Neural crest cell (in vitro differentiated cells): Measurements from ENCODE around the gene MAP3K20. TPM values are rescaled to one million over a fixed set of nuclear protein-coding genes. Genes with fewer than 3 reads are reported as not detected.

ENCODE experiments used
- DNase-seq: peaks from one replicate; pipeline ENCODE4 v3.0.0; 2021; ENCODE audit warnings: low read depth, mixed read lengths, low spot score
- H3K27ac Mint-ChIP-seq: one replicate; pipeline ENCODE4 v1.8.0; 2021; ENCODE audit warnings: mild to moderate bottlenecking, mixed read lengths; ENCODE audit not compliant: unreplicated experiment
- H3K27me3 Mint-ChIP-seq: 2 replicates; pipeline ENCODE4 v1.8.0; 2021; ENCODE audit warnings: low read depth, mild to moderate bottlenecking, mixed read lengths
- H3K36me3 Mint-ChIP-seq: 2 replicates; pipeline ENCODE4 v1.8.0; 2021; ENCODE audit warnings: low read depth, mild to moderate bottlenecking, mixed read lengths
- H3K4me1 Mint-ChIP-seq: 2 replicates; pipeline ENCODE4 v1.8.0; 2021; ENCODE audit warnings: mixed read lengths
- H3K4me3 Mint-ChIP-seq: one replicate; pipeline ENCODE4 v1.8.0; 2021; ENCODE audit warnings: mild to moderate bottlenecking, mixed read lengths
- H3K9me3 Mint-ChIP-seq: 2 replicates; pipeline ENCODE4 v1.8.0; 2021; ENCODE audit warnings: mixed read lengths
- total RNA-seq: library from RNA; stranded (reverse); gene quantifications from 2 replicates; pipeline ENCODE4 v1.2.1, GENCODE V29; 2021
- TF ChIP-seq, protein P1 (sequence below): fragments of 200-600 bp; sonication (generic); conservative IDR thresholded peaks from 2 replicates; pipeline ENCODE4 v1.5.0; 2021; ENCODE audit warnings: antibody characterized with exemption, mild to moderate bottlenecking

Gene MAP3K20
- total RNA-seq, 1 donor from 2014 or later, result 27.6 TPM

DNA sequence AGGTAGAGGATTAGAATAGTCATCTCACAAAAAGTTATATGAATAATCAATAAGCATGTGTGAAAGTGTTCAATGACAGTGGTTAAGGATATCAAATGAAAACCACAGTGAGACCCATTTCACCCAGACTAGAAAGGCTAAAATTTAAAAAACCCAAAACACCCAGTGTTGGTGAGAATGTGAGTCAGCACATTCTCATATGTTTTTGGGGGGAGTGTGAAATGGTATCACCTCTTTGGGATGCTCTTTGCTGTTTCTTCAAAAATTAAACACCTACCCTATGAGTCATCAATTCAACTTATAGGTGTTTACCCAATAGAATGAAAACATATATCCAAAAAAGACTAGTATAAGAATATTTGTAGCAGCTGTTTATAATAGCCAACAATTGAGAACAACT, 69.8 kb downstream of the MAP3K20 start:
- Mint-ChIP-seq H3K27me3 (no peaks in the 10 kb centered on the region), H3K36me3 (peaks cover 17% of the 10 kb centered on the region), H3K9me3 (peaks cover 8% of the 10 kb centered on the region), H3K4me3 (no peak overlapping the region), H3K27ac (no peak overlapping the region), H3K4me1 (no peaks in the 10 kb centered on the region)
- no peak for DNase-seq
- TF ChIP-seq, protein P1, sequence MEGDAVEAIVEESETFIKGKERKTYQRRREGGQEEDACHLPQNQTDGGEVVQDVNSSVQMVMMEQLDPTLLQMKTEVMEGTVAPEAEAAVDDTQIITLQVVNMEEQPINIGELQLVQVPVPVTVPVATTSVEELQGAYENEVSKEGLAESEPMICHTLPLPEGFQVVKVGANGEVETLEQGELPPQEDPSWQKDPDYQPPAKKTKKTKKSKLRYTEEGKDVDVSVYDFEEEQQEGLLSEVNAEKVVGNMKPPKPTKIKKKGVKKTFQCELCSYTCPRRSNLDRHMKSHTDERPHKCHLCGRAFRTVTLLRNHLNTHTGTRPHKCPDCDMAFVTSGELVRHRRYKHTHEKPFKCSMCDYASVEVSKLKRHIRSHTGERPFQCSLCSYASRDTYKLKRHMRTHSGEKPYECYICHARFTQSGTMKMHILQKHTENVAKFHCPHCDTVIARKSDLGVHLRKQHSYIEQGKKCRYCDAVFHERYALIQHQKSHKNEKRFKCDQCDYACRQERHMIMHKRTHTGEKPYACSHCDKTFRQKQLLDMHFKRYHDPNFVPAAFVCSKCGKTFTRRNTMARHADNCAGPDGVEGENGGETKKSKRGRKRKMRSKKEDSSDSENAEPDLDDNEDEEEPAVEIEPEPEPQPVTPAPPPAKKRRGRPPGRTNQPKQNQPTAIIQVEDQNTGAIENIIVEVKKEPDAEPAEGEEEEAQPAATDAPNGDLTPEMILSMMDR, result no peak

DNA sequence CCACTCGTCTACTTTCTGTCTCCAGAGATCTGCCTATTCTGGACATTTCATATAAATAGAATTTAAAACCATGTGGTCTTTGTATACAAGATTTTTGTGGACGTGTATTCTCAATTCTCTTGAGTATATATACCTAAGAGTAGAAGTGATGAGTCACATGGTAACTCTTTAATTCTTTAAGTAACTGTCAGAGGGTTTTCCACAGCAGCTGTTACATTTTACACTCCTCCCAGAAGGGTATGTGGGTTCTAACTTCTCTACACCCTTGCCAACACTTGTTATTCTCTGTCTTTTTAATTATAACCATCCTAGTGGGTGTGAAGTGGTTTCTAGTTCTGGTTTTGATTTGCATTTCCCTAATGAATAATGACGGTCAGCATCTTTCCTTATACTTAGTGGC, 70.9 kb downstream of the MAP3K20 start:
- no peaks in the 10 kb centered on the region for H3K4me1 Mint-ChIP-seq
- H3K4me3 Mint-ChIP-seq, result no peak overlapping the region
- TF ChIP-seq, protein P1, result no peak
- H3K9me3 Mint-ChIP-seq, result peaks cover 6% of the 10 kb centered on the region
- no peaks in the 10 kb centered on the region for H3K27me3 Mint-ChIP-seq
- no peak for DNase-seq
- no peak overlapping the region for H3K27ac Mint-ChIP-seq
- H3K36me3 Mint-ChIP-seq, result peaks cover 8% of the 10 kb centered on the region

DNA sequence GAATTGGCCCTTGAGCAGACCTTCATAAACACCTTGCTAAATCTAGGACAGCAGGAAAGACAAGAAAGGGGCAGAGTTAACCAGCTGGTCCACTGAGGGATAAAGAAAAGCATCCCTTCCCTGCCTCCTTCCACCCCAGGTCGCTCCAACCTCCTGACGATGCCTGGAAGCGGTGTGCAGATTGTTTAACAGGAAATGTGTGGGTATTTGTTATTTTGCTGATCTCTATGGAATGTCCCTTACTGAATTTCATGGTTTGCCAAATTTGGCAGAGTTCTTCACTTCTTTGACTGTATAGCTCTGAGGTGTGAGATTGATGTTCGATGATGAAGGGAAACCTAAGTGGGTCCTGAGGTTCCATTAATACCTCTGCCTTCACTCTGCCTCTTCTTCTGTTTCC, 72.9 kb downstream of the MAP3K20 start:
- TF ChIP-seq, protein P1, result no peak
- no peaks in the 10 kb centered on the region for H3K36me3 Mint-ChIP-seq
- no peak for DNase-seq
- H3K27me3 Mint-ChIP-seq, result no peaks in the 10 kb centered on the region
- no peaks in the 10 kb centered on the region for H3K4me1 Mint-ChIP-seq
- H3K4me3 Mint-ChIP-seq, result no peak overlapping the region
- no peaks in the 10 kb centered on the region for H3K9me3 Mint-ChIP-seq
- no peak overlapping the region for H3K27ac Mint-ChIP-seq

DNA sequence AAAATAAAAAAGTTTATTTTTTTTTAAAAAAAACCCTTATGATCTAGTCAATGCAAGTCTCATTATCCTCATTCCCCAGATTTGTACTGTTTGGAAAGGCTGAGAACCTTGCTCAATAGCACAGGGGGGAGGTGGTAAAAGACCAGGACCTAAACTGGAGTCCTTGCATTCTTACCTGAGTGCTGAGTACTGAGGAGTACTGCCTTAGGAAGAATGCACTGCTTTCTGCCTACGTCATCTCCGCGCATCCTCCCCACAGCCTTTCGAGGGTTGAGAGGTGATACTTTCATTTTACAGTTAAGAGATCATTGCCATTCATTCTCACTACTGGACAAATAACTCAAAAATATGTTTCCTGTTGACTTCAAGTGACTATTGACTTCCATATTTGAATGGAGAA, 73.8 kb downstream of the MAP3K20 start:
- no peak overlapping the region for H3K4me3 Mint-ChIP-seq
- no peaks in the 10 kb centered on the region for H3K4me1 Mint-ChIP-seq
- H3K36me3 Mint-ChIP-seq, result no peaks in the 10 kb centered on the region
- H3K27me3 Mint-ChIP-seq, result no peaks in the 10 kb centered on the region
- H3K9me3 Mint-ChIP-seq, result no peaks in the 10 kb centered on the region
- no peak overlapping the region for H3K27ac Mint-ChIP-seq
- no peak for DNase-seq
- TF ChIP-seq, protein P1, result no peak

DNA sequence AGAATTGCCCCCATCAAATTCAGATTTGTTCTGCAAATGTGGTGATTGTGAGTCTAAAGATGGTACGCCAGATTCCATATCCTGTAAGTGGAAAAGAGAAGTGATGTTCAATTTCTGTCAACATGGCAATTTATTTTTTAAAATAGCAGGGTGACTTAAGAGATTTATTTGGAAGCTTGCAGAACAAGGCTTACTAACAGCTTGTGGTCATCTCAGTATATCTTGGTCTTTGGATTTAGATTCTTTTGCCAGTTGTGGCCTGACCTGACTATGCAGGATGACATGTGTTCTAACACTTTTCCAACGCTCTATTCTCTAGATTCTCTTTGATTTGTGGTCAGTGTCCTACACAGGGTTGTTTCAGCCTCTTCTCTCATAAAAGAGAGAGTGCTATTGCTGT, 74.4 kb downstream of the MAP3K20 start:
- Mint-ChIP-seq H3K4me1 (no peaks in the 10 kb centered on the region), H3K9me3 (peaks cover 6% of the 10 kb centered on the region), H3K36me3 (peaks cover 6% of the 10 kb centered on the region), H3K27me3 (no peaks in the 10 kb centered on the region), H3K27ac (no peak overlapping the region), H3K4me3 (no peak overlapping the region)
- TF ChIP-seq, protein P1, result no peak
- DNase-seq, result no peak

DNA sequence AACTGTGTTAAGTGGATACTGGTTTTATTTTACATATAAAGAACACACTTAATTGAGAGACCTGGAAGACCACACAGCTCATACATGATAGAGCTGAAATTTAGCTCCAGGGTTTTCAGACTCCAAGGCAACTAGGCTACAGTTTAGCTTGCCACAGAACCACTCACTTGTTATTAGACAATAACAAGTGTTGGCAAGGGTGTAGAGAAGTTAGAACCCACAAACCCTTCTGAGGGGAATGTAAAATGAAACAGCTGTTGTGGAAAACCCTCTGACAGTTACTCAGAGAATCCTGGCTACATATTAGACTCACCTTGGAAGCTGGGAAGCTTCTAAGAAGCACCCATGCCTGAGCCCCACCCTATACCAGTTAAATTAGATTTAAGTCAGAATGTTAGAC, 75.3 kb downstream of the MAP3K20 start:
- no peak for DNase-seq
- no peaks in the 10 kb centered on the region for H3K4me1 Mint-ChIP-seq
- no peak overlapping the region for H3K4me3 Mint-ChIP-seq
- H3K9me3 Mint-ChIP-seq, result peaks cover 14% of the 10 kb centered on the region
- H3K36me3 Mint-ChIP-seq, result peaks cover 13% of the 10 kb centered on the region
- TF ChIP-seq, protein P1, result no peak
- no peak overlapping the region for H3K27ac Mint-ChIP-seq
- H3K27me3 Mint-ChIP-seq, result no peaks in the 10 kb centered on the region
